GM12878 (cell line): Measurements from ENCODE around the gene PRUNE2. TPM values are rescaled to one million over a fixed set of nuclear protein-coding genes. Genes with fewer than 3 reads are reported as not detected.

ENCODE experiments used
- ATAC-seq: fragments of 200-7000 bp; cut with Tn5 transposase; 3 replicates; pipeline ENCODE4 v1.9.1; 2020; ENCODE audit warnings: mild to moderate bottlenecking, moderate library complexity
- BruUV-seq: library from RNA; stranded (reverse); fragments of 400-500 nt; replicated peaks from 2 replicates; lab custom pipeline; 2021; lab: Mats Ljungman, UMichigan
- CTCF ChIA-PET: fragments of 300-600 bp; sonication (Branson Sonifier 250); formaldehyde crosslinking; extraction: SDS; loops from one replicate; lab custom pipeline; 2021; ENCODE audit warnings: inconsistent platforms; lab: Yijun Ruan, JAX
- POLR2A ChIA-PET: fragments of 350-600 bp; formaldehyde crosslinking; extraction: SDS; loops from one replicate; lab custom pipeline; 2021; ENCODE audit warnings: inconsistent platforms; lab: Charles Lee
- RAD21 ChIA-PET: fragments of 300-600 bp; sonication (Branson Sonifier 250); formaldehyde crosslinking; loops from one replicate; lab custom pipeline; 2023; ENCODE audit warnings: antibody characterized with exemption; ENCODE audit not compliant: unreplicated experiment; lab: Charles Lee
- SMC1A ChIA-PET: fragments of 300-600 bp; sonication (Branson Sonifier 250); formaldehyde crosslinking; loops from one replicate; lab custom pipeline; 2023; ENCODE audit not compliant: unreplicated experiment, uncharacterized antibody; lab: Charles Lee
- DNase-seq: peaks from one replicate; pipeline ENCODE4 v3.0.0-alpha.2; 2011; ENCODE audit warnings: low read depth, low spot score
- FAIRE-seq: peaks from 3 replicates; lab custom pipeline; 2011; peaks lifted over from hg19 to GRCh38; lab: Jason Lieb, UNC
- H2AFZ ChIP-seq: 2 replicates; pipeline ENCODE4 v1.6.0; 2011; ENCODE audit warnings: low read depth, low read length, control low read depth; ENCODE audit not compliant: control insufficient read depth
- H3K27ac ChIP-seq: 2 replicates; pipeline ENCODE4 v1.5.1; 2011; ENCODE audit warnings: control low read depth; ENCODE audit not compliant: control insufficient read depth, insufficient read depth
- H3K27me3 ChIP-seq, 2 experiments: replicated peaks in 1 of 2; 2 replicates each; pipeline versions ENCODE4 v1.6.0 to v1.6.1; 2011; ENCODE audit warnings: low read length in 1 of 2; ENCODE audit not compliant: control insufficient read depth in 2 of 2, insufficient read depth in 2 of 2
- H3K36me3 ChIP-seq, 2 experiments: 2 replicates each; pipeline ENCODE4 v1.5.1; 2011; ENCODE audit warnings: low read length in 1 of 2; ENCODE audit not compliant: control insufficient read depth in 2 of 2, insufficient read depth in 2 of 2
- H3K4me1 ChIP-seq: 2 replicates; pipeline ENCODE4 v1.6.1; 2011; ENCODE audit warnings: mild to moderate bottlenecking, low read length, moderate library complexity, mixed read lengths; ENCODE audit not compliant: control insufficient read depth, insufficient read depth
- H3K4me2 ChIP-seq: 2 replicates; pipeline ENCODE4 v1.6.0; 2011; ENCODE audit warnings: control low read depth; ENCODE audit not compliant: control insufficient read depth, insufficient read depth
- H3K4me3 ChIP-seq: fragments of 200-600 bp; sonication (generic); 2 replicates; pipeline ENCODE4 v1.5.1; 2016
- H3K79me2 ChIP-seq: 2 replicates; pipeline ENCODE4 v1.6.0; 2011; ENCODE audit warnings: low read length; ENCODE audit not compliant: control insufficient read depth, insufficient read depth
- H3K9ac ChIP-seq: 2 replicates; pipeline ENCODE4 v1.8.0; 2011; ENCODE audit warnings: low read length, control low read depth, mixed read lengths; ENCODE audit not compliant: control insufficient read depth, insufficient read depth
- H3K9me3 ChIP-seq: replicated peaks from 3 replicates; pipeline ENCODE4 v1.5.1; 2011; ENCODE audit warnings: mild to moderate bottlenecking, low read length; ENCODE audit not compliant: control insufficient read depth, insufficient read depth
- H4K20me1 ChIP-seq: 2 replicates; pipeline ENCODE4 v1.6.0; 2011; ENCODE audit not compliant: control insufficient read depth, insufficient read depth
- MTA2 ChIP-seq: fragments of 450-650 bp; IDR thresholded peaks from 2 replicates; pipeline ENCODE4 v1.6.1; 2016; ENCODE audit warnings: low read depth, mild to moderate bottlenecking, moderate library complexity
- PML ChIP-seq: IDR thresholded peaks from 2 replicates; pipeline ENCODE4 v1.6.1; 2012; ENCODE audit warnings: low read length, inconsistent platforms
- ZBTB40 ChIP-seq: fragments of 450-650 bp; IDR thresholded peaks from 2 replicates; pipeline ENCODE4 v1.6.1; 2016; ENCODE audit warnings: mild to moderate bottlenecking, moderate library complexity, borderline replicate concordance
- WGBS: methylation state at CpG from one replicate; pipeline ENCODE4 v1.1.6; 2016; ENCODE audit warnings: low lambda C conversion rate; ENCODE audit not compliant: insufficient replicate concordance, insufficient coverage; ENCODE audit errors: missing lambda C conversion rate; 5-methylcytosine and 5-hydroxymethylcytosine counted together
- in situ Hi-C: fragments of 300-500 bp; cut with MboI; formaldehyde crosslinking; loops from 9 replicates; pipeline ENCODE4 v1.14.3; 2018; ENCODE audit warnings: mixed read lengths
- intact Hi-C: fragments of 100-400 bp; cut with micrococcal nuclease; formaldehyde crosslinking; loops from one replicate; pipeline ENCODE4 v1.14.2; 2022; ENCODE audit not compliant: unreplicated experiment
- polyA plus RNA-seq, 11 experiments: library from polyadenylated mRNA; depleted of rRNA in 4 of 11; unstranded in 6 of 11; stranded (reverse) in 5 of 11; fragments of >200 nt; fragmentation: Nextera tagmentation in 4 of 11; fragmentation: Illumina TruSeq in 1 of 11; extraction: Ambion mirVana in 4 of 11; extraction: Trizol in 1 of 11; gene quantifications; 1 replicate in 1 of 11; 2 replicates in 10 of 11; pipeline versions ENCODE4 v1.2.1 to v1.2.3, GENCODE V29; 2011 to 2016; ENCODE audit warnings: inconsistent platforms in 2 of 11, missing spikeins in 2 of 11, low read depth in 1 of 11
- total RNA-seq, 4 experiments: library from RNA; depleted of rRNA in 3 of 4; stranded (reverse); fragments of >200 nt in 3 of 4; fragmentation: Illumina TruSeq in 1 of 4; extraction: Trizol in 1 of 4; gene quantifications; 2 replicates each; pipeline versions ENCODE4 v1.2.1 to v1.2.3, GENCODE V29; 2013 to 2021

PRUNE2 gene
- total and polyA plus RNA-seq, 10 of the 15 experiments (the other 5 are each of a cell fraction or from before 2014, with no cell fraction given): 0.07 to 0.63 (median 0.25) TPM

- intact Hi-C loops (no loop called here), in situ Hi-C loops (loop anchor here (10.0 to 25.0 kb wide), 2 partner anchors 176 to 354 kb away; no protein-coding TSS in a partner anchor)
- ChIA-PET RAD21 (no interaction called here), POLR2A (no interaction called here), SMC1A (no interaction called here), CTCF (interaction anchor here (1.0 to 5.3 kb wide), 4 partner anchors 179 to 342 kb away, joined by 5 to 56 read pairs (median 8); no protein-coding TSS in a partner anchor)
- no peak for TF ChIP-seq PML
- no peak for TF ChIP-seq MTA2
- TF ChIP-seq ZBTB40: no peak
- WGBS: 13% methylated on average over 5 of the region's 5 CpGs
- no peaks in the 10 kb centered on the region for H3K9me3 ChIP-seq
- H3K4me2 ChIP-seq: no peak overlapping the region
- no peaks in the 10 kb centered on the region; a peak in 1 of 4 replicates for H3K27me3 ChIP-seq
- no peak overlapping the region for H3K9ac ChIP-seq
- no peak for DNase-seq
- no peak overlapping the region for H3K4me3 ChIP-seq
- no peak for ATAC-seq
- no peaks in the 10 kb centered on the region for H4K20me1 ChIP-seq
- FAIRE-seq: no peak
- no peaks in the 10 kb centered on the region for H3K36me3 ChIP-seq
- no TSS peak for BruUV-seq
- H2AFZ ChIP-seq: no peak overlapping the region
- no peaks in the 10 kb centered on the region for H3K4me1 ChIP-seq
- H3K79me2 ChIP-seq: no peaks in the 10 kb centered on the region
- H3K27ac ChIP-seq: no peak overlapping the region
Measured at GRCh38 chr9:76808636-76809035, 97.3 kb downstream of the PRUNE2 start.
